AG04450 (cell line): ENCODE data around the gene SRRM3. TPM values are rescaled to one million over a fixed set of nuclear protein-coding genes. Genes with fewer than 3 reads are reported as not detected.
"Not testable (repeated sequence)": the region's sequence is repeated elsewhere in the genome, so short reads cannot be mapped to it uniquely, and the experiment has no call there.

ENCODE experiments used
- CTCF ChIA-PET: fragments of 300-600, 350-600 bp; formaldehyde crosslinking; extraction: SDS; loops from one replicate; lab custom pipeline; 2022; ENCODE audit warnings: antibody characterized with exemption, inconsistent platforms; lab: Charles Lee
- POLR2A ChIA-PET: fragments of 350-600 bp; formaldehyde crosslinking; extraction: SDS; loops from one replicate; lab custom pipeline; 2021; ENCODE audit warnings: antibody characterized with exemption, inconsistent platforms; lab: Yijun Ruan, JAX
- DNase-seq: peaks from one replicate; pipeline ENCODE4 v3.0.0-alpha.2; 2011; ENCODE audit warnings: low read depth, low spot score
- H3K27ac ChIP-seq: one replicate; pipeline ENCODE4 v1.5.1; 2012; ENCODE audit warnings: low read depth, low read length, control low read depth
- H3K27me3 ChIP-seq: one replicate; pipeline ENCODE4 v1.6.0; 2012; ENCODE audit warnings: low read length; ENCODE audit not compliant: control insufficient read depth, insufficient read depth
- H3K4me3 ChIP-seq: 2 replicates; pipeline ENCODE4 v1.5.1; 2011; ENCODE audit warnings: mild to moderate bottlenecking, low read depth, low read length, control low read depth
- H3K9me3 ChIP-seq: 2 replicates; pipeline ENCODE4 v1.5.1; 2012; ENCODE audit warnings: low read length; ENCODE audit not compliant: control insufficient read depth, insufficient read depth
- CTCF ChIP-seq: IDR thresholded peaks from 2 replicates; pipeline ENCODE4 v1.5.1; 2011; ENCODE audit warnings: low read depth, low read length, control low read depth, inconsistent platforms
- polyA plus RNA-seq: library from polyadenylated mRNA; depleted of rRNA; stranded (reverse); fragments of >200 nt; gene quantifications from 2 replicates; pipeline ENCODE4 v1.2.3, GENCODE V29; 2011

The SRRM3 gene
- polyA plus RNA-seq, 1 experiment: 1.5 TPM

- peak; percentile 84 for DNase-seq
- POLR2A ChIA-PET: interaction anchor here (0.6 to 1.4 kb wide), 5 partner anchors 11 to 138 kb away, joined by 3 to 6 read pairs (median 4); partner anchors contain the start of gene HSPB1
- Histone ChIP-seq H3K4me3 (no peak overlapping the region), H3K27ac (no peak overlapping the region), H3K27me3 (no peaks in the 10 kb centered on the region), H3K9me3 (no peaks in the 10 kb centered on the region; the same call in 1 of the 2 replicates)
- TF ChIP-seq CTCF: peak; percentile 100
- CTCF ChIA-PET: interaction anchor here (0.5 to 6.7 kb wide), 33 partner anchors 9 to 329 kb away, joined by 3 to 80 read pairs (median 4); partner anchors contain the start of gene HSPB1
These were observed 112.5 kb downstream of the SRRM3 start for GRCh38 chr7:76314042-76314721.

GRCh38 chr7:76314740-76315139, 113.0 kb downstream of the SRRM3 start:
- DNase-seq, H3K27ac ChIP-seq, H3K4me3 ChIP-seq, H3K27me3 ChIP-seq, H3K9me3 ChIP-seq: not testable (repeated sequence)
- ChIA-PET POLR2A (interaction anchor here (0.6 to 1.4 kb wide), 4 partner anchors 12 to 139 kb away, joined by 3 to 6 read pairs (median 4); partner anchors contain the start of gene HSPB1), CTCF (interaction anchor here (0.6 to 6.7 kb wide), 19 partner anchors 10 to 303 kb away, joined by 3 to 80 read pairs (median 5); partner anchors contain the start of gene HSPB1)

- Histone ChIP-seq H3K4me3 (no peak overlapping the region), H3K27me3 (no peaks in the 10 kb centered on the region), H3K9me3 (no peaks in the 10 kb centered on the region; the same call in 1 of the 2 replicates), H3K27ac (no peak overlapping the region)
- POLR2A ChIA-PET: no interaction called here
- no peak for DNase-seq
- CTCF ChIA-PET: interaction anchor here (3.4 to 6.7 kb wide), 3 partner anchors 23 to 138 kb away, joined by 30 to 80 read pairs (median 40); no protein-coding TSS in a partner anchor
- no peak for TF ChIP-seq CTCF
These were observed 113.7 kb downstream of the SRRM3 start for GRCh38 chr7:76315364-76315763.

GRCh38 chr7:76316984-76317781, 115.5 kb downstream of the SRRM3 start:
- ChIA-PET POLR2A (interaction anchor here (0.5 to 2.4 kb wide), 8 partner anchors 10 to 35 kb away, joined by 3 to 19 read pairs (median 4); partner anchors contain the start of gene HSPB1), CTCF (interaction anchor here (1.4 to 6.7 kb wide), 5 partner anchors 19 to 139 kb away, joined by 3 to 80 read pairs (median 15); no protein-coding TSS in a partner anchor)
- peak overlapping the region; percentile 97 for H3K27ac ChIP-seq
- DNase-seq: no peak
- TF ChIP-seq CTCF: no peak
- no peaks in the 10 kb centered on the region; the same call in 1 of the 2 replicates for H3K9me3 ChIP-seq
- H3K27me3 ChIP-seq: no peaks in the 10 kb centered on the region
- peak overlapping the region; percentile 54 for H3K4me3 ChIP-seq
